ENCODE results near the gene DPP4. TPM values are rescaled to one million over a fixed set of nuclear protein-coding genes. Genes with fewer than 3 reads are reported as not detected.

DPP4 gene
- total and polyA plus RNA-seq, 4 donors, result 7.2 to 51.6 (median 21.3) TPM

- Histone ChIP-seq H3K4me1 (ENCODE audit: control insufficient read depth in 5 of 5, insufficient read depth in 5 of 5, low read length in 5 of 5) (no peaks in the 10 kb centered on the region), H3K9me3 (ENCODE audit: control insufficient read depth in 4 of 4, insufficient read depth in 3 of 4, low read length in 3 of 4) (no peaks in the 10 kb centered on the region), H3K27me3 (ENCODE audit: control insufficient read depth in 3 of 3, insufficient read depth in 3 of 3, low read length in 2 of 3) (no peaks in the 10 kb centered on the region), H3K27ac (ENCODE audit: low read depth in 1 of 2, low read length in 1 of 2) (no peak overlapping the region), H3K4me3 (no peak overlapping the region), H3K9ac (ENCODE audit: insufficient read depth in 1 of 2, low read length in 2 of 2) (no peak overlapping the region), H3K36me3 (ENCODE audit: control insufficient read depth in 4 of 4, insufficient read depth in 4 of 4, low read length in 4 of 4) (peaks cover 0 to 2% (median 0%) of the 10 kb centered on the region in 4 donors)
- no peak for ATAC-seq (ENCODE audit: insufficient read depth, low FRiP score)
- 81 to 92% methylated on average over 2 of the region's 2 CpGs for WGBS, 2 donors
- no peak for DNase-seq
- no peak for TF ChIP-seq CTCF (IDR thresholded peaks at IDR 0.05; ENCODE audit: control extremely low read depth, extremely low read depth)
Measured at GRCh38 chr2:162063281-162063680, 10.7 kb downstream of the DPP4 start.

DNA sequence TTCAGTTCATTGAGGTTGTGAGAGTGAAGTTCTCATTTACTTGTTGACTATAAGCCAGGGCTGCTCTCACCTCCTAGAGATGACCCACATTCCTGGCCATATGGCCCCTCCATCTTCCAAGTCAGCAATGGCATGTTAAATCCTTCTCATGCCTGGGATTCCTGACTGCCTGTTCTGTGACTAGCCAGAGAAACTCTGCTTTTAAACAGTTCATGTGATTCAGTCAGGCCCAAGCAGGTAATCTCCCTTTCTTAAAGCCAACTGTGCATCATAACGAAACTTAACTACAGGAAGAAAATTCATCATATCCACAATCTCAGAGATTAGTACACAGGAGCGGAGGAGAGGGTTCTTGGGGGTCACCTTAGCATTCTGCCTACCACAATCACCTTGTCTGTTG is 11.5 kb downstream of the DPP4 start:
- no peak overlapping the region for H3K9ac ChIP-seq (ENCODE audit: insufficient read depth in 1 of 2, low read length in 2 of 2)
- H3K4me3 ChIP-seq, result no peak overlapping the region
- TF ChIP-seq CTCF (IDR thresholded peaks at IDR 0.05; ENCODE audit: control extremely low read depth, extremely low read depth), result no peak
- DNase-seq (no peak), ATAC-seq (ENCODE audit: insufficient read depth, low FRiP score) (no peak)
- H3K27me3 ChIP-seq (ENCODE audit: control insufficient read depth in 3 of 3, insufficient read depth in 3 of 3, low read length in 2 of 3), result no peaks in the 10 kb centered on the region
- WGBS, 2 donors, result 95 to 97% methylated on average over 2 of the region's 2 CpGs
- no peaks in the 10 kb centered on the region for H3K9me3 ChIP-seq (ENCODE audit: control insufficient read depth in 4 of 4, insufficient read depth in 3 of 4, low read length in 3 of 4)
- peaks cover 0 to 2% (median 0%) of the 10 kb centered on the region in 4 donors for H3K36me3 ChIP-seq (ENCODE audit: control insufficient read depth in 4 of 4, insufficient read depth in 4 of 4, low read length in 4 of 4)
- no peaks in the 10 kb centered on the region for H3K4me1 ChIP-seq (ENCODE audit: control insufficient read depth in 5 of 5, insufficient read depth in 5 of 5, low read length in 5 of 5)
- H3K27ac ChIP-seq (ENCODE audit: low read depth in 1 of 2, low read length in 1 of 2), result no peak overlapping the region

- no peak for TF ChIP-seq CTCF (IDR thresholded peaks at IDR 0.05; ENCODE audit: control extremely low read depth, extremely low read depth)
- peaks cover 0 to 8% (median 1%) of the 10 kb centered on the region in 4 donors for H3K9me3 ChIP-seq (ENCODE audit: control insufficient read depth in 4 of 4, insufficient read depth in 3 of 4, low read length in 3 of 4)
- no peak for ATAC-seq (ENCODE audit: insufficient read depth, low FRiP score)
- no peak for DNase-seq
- H3K9ac ChIP-seq (ENCODE audit: insufficient read depth in 1 of 2, low read length in 2 of 2), result no peak overlapping the region
- no peaks in the 10 kb centered on the region for H3K4me1 ChIP-seq (ENCODE audit: control insufficient read depth in 5 of 5, insufficient read depth in 5 of 5, low read length in 5 of 5)
- H3K27ac ChIP-seq (ENCODE audit: low read depth in 1 of 2, low read length in 1 of 2), result no peak overlapping the region
- H3K36me3 ChIP-seq (ENCODE audit: control insufficient read depth in 4 of 4, insufficient read depth in 4 of 4, low read length in 4 of 4), result no peaks in the 10 kb centered on the region
- WGBS, 2 donors, result 97 to 98% methylated on average over 2 of the region's 2 CpGs
- H3K4me3 ChIP-seq, result no peak overlapping the region
- H3K27me3 ChIP-seq (ENCODE audit: control insufficient read depth in 3 of 3, insufficient read depth in 3 of 3, low read length in 2 of 3), result no peaks in the 10 kb centered on the region
Measured at GRCh38 chr2:162061021-162061420, 13.0 kb downstream of the DPP4 start.

- TF ChIP-seq CTCF (IDR thresholded peaks at IDR 0.05; ENCODE audit: control extremely low read depth, extremely low read depth), result no peak
- DNase-seq, result no peak
- no peak overlapping the region for H3K27ac ChIP-seq (ENCODE audit: low read depth in 1 of 2, low read length in 1 of 2)
- ATAC-seq (ENCODE audit: insufficient read depth, low FRiP score), result no peak
- no peaks in the 10 kb centered on the region for H3K36me3 ChIP-seq (ENCODE audit: control insufficient read depth in 4 of 4, insufficient read depth in 4 of 4, low read length in 4 of 4)
- H3K4me1 ChIP-seq (ENCODE audit: control insufficient read depth in 5 of 5, insufficient read depth in 5 of 5, low read length in 5 of 5), result no peaks in the 10 kb centered on the region
- no peak overlapping the region for H3K9ac ChIP-seq (ENCODE audit: insufficient read depth in 1 of 2, low read length in 2 of 2)
- no peak overlapping the region for H3K4me3 ChIP-seq
- 60% methylated on average over 2 of the region's 2 CpGs for WGBS, 2 donors
- peaks cover 0 to 8% (median 1%) of the 10 kb centered on the region in 4 donors for H3K9me3 ChIP-seq (ENCODE audit: control insufficient read depth in 4 of 4, insufficient read depth in 3 of 4, low read length in 3 of 4)
- H3K27me3 ChIP-seq (ENCODE audit: control insufficient read depth in 3 of 3, insufficient read depth in 3 of 3, low read length in 2 of 3), result no peaks in the 10 kb centered on the region
Measured at GRCh38 chr2:162060532-162060931, 13.5 kb downstream of the DPP4 start.

Data from lung (tissue), 12 donors.